Activated T-cell treated with anti-CD3 and anti-CD28 coated beads, Interleukin-2, amount 50 U/mL, for 72 hours (primary cell): Measurements from ENCODE around the gene FAM219A. TPM values are rescaled to one million over a fixed set of nuclear protein-coding genes. Genes with fewer than 3 reads are reported as not detected.

ENCODE experiments used
- ATAC-seq, 2 donors: fragments of 150-1000 bp; cut with Tn5 transposase; replicated peaks in 1 of 2; 2 replicates each; pipeline ENCODE4 v1.10.0; 2021; ENCODE audit warnings: moderate library complexity in 2 of 2, mild to moderate bottlenecking in 1 of 2
- DNase-seq, 2 donors: peaks; one replicate each; pipeline ENCODE4 v3.0.0; 2021 to 2022; ENCODE audit warnings: mixed read lengths in 1 of 2
- H3K27ac Mint-ChIP-seq: one replicate; pipeline ENCODE4 v1.8.0; 2022; ENCODE audit warnings: mild to moderate bottlenecking, moderate library complexity, mixed read lengths
- H3K27me3 Mint-ChIP-seq: one replicate; pipeline ENCODE4 v1.8.0; 2022; ENCODE audit warnings: low read depth, mixed read lengths
- H3K36me3 Mint-ChIP-seq, 2 donors: one replicate each; pipeline ENCODE4 v1.8.0; 2022; ENCODE audit warnings: mixed read lengths in 2 of 2, mild to moderate bottlenecking in 1 of 2; ENCODE audit not compliant: insufficient read depth in 2 of 2
- H3K4me1 Mint-ChIP-seq: one replicate; pipeline ENCODE4 v1.8.0; 2022; ENCODE audit warnings: low read depth, mixed read lengths
- H3K4me3 Mint-ChIP-seq, 2 donors: one replicate each; pipeline ENCODE4 v1.8.0; 2022; ENCODE audit warnings: mild to moderate bottlenecking in 2 of 2, mixed read lengths in 2 of 2, moderate library complexity in 2 of 2
- H3K9me3 Mint-ChIP-seq, 2 donors: one replicate each; pipeline ENCODE4 v1.8.0; 2022; ENCODE audit warnings: mixed read lengths in 2 of 2
- total RNA-seq, 2 donors: library from RNA; stranded (reverse); gene quantifications; one replicate each; pipeline ENCODE4 v1.2.3, GENCODE V29; 2022

FAM219A gene
- total RNA-seq, 2 donors from 2014 or later, result 15.2 to 18.1 TPM

GRCh38 chr9:34382054-34382453 lies 76.3 kb downstream of the FAM219A start:
- DNase-seq (no peak), ATAC-seq (no peak)
- Mint-ChIP-seq H3K9me3 (no peaks in the 10 kb centered on the region), H3K27me3 (no peaks in the 10 kb centered on the region), H3K4me3 (peak overlapping the region; percentile 82 to 92), H3K36me3 (no peaks in the 10 kb centered on the region), H3K27ac (no peak overlapping the region), H3K4me1 (peaks cover 40% of the 10 kb centered on the region)

- H3K9me3 Mint-ChIP-seq, result no peaks in the 10 kb centered on the region
- H3K36me3 Mint-ChIP-seq, result no peaks in the 10 kb centered on the region
- no peaks in the 10 kb centered on the region for H3K27me3 Mint-ChIP-seq
- H3K27ac Mint-ChIP-seq, result no peak overlapping the region
- peaks cover 41% of the 10 kb centered on the region for H3K4me1 Mint-ChIP-seq
- ATAC-seq, result no peak
- peak overlapping the region; percentile 82 to 92 for H3K4me3 Mint-ChIP-seq
- no peak for DNase-seq
Observed at GRCh38 chr9:34381323-34381722, 77.0 kb downstream of the FAM219A start.

GRCh38 chr9:34380511-34381315 lies 77.7 kb downstream of the FAM219A start:
- Mint-ChIP-seq H3K9me3 (no peaks in the 10 kb centered on the region), H3K27ac (no peak overlapping the region), H3K4me1 (peaks cover 47% of the 10 kb centered on the region), H3K36me3 (no peaks in the 10 kb centered on the region), H3K4me3 (peak overlapping the region; percentile 82 to 92), H3K27me3 (no peaks in the 10 kb centered on the region)
- ATAC-seq (peak; percentile 66), DNase-seq (peak; percentile 80 to 82)

- DNase-seq (peak in 1 of 2 donors; percentile 28), ATAC-seq (no peak)
- H3K27me3 Mint-ChIP-seq, result no peaks in the 10 kb centered on the region
- H3K4me1 Mint-ChIP-seq, result peaks cover 51% of the 10 kb centered on the region
- no peaks in the 10 kb centered on the region for H3K9me3 Mint-ChIP-seq
- no peak overlapping the region for H3K27ac Mint-ChIP-seq
- H3K4me3 Mint-ChIP-seq, result peak overlapping the region; percentile 82 to 92
- no peaks in the 10 kb centered on the region for H3K36me3 Mint-ChIP-seq
Observed at GRCh38 chr9:34380034-34380510, 78.3 kb downstream of the FAM219A start.

GRCh38 chr9:34379334-34380033 lies 78.9 kb downstream of the FAM219A start:
- no peaks in the 10 kb centered on the region for H3K27me3 Mint-ChIP-seq
- no peaks in the 10 kb centered on the region for H3K9me3 Mint-ChIP-seq
- peaks cover 51% of the 10 kb centered on the region for H3K4me1 Mint-ChIP-seq
- peak overlapping the region; percentile 82 to 92 for H3K4me3 Mint-ChIP-seq
- DNase-seq (peak; percentile 92 to 93), ATAC-seq (peak; percentile 31 to 45)
- H3K36me3 Mint-ChIP-seq, result no peaks in the 10 kb centered on the region
- H3K27ac Mint-ChIP-seq, result no peak overlapping the region

- peak overlapping the region in 1 of 2 donors; percentile 49 for H3K4me3 Mint-ChIP-seq
- no peaks in the 10 kb centered on the region for H3K36me3 Mint-ChIP-seq
- no peak for ATAC-seq
Observed at GRCh38 chr9:34378376-34379060, 79.9 kb downstream of the FAM219A start.

GRCh38 chr9:34377404-34377746 lies 81.0 kb downstream of the FAM219A start:
- Mint-ChIP-seq H3K27me3 (no peaks in the 10 kb centered on the region), H3K27ac (no peak overlapping the region), H3K4me1 (peaks cover 51% of the 10 kb centered on the region), H3K4me3 (peak overlapping the region; percentile 76 to 92), H3K36me3 (no peaks in the 10 kb centered on the region), H3K9me3 (no peaks in the 10 kb centered on the region)
- ATAC-seq, result no peak
- DNase-seq, result no peak

More at GRCh38 chr9:34378376-34379060, 79.9 kb downstream of the FAM219A start:
- Mint-ChIP-seq H3K27ac (no peak overlapping the region), H3K9me3 (no peaks in the 10 kb centered on the region), H3K27me3 (no peaks in the 10 kb centered on the region), H3K4me1 (peaks cover 51% of the 10 kb centered on the region)
- DNase-seq, result no peak

- peak; percentile 96 to 97 for DNase-seq
- ATAC-seq, result peak; percentile 82
- Mint-ChIP-seq H3K27me3 (no peaks in the 10 kb centered on the region), H3K4me1 (peaks cover 50% of the 10 kb centered on the region), H3K9me3 (no peaks in the 10 kb centered on the region), H3K27ac (no peak within 1 kb of the TSS), H3K36me3 (no peaks in the 10 kb centered on the region), H3K4me3 (peak within 1 kb of the TSS; percentile 76 to 92)
Observed at GRCh38 chr9:34376596-34377403, 81.6 kb downstream of the FAM219A start, which contains the start of gene MYORG. TSS of gene MYORG (minus strand) at chr9:34376898. CDS start at chr9:34372943, 3,955 bp downstream.

- H3K27me3 Mint-ChIP-seq, result no peaks in the 10 kb centered on the region
- no peak overlapping the region for H3K27ac Mint-ChIP-seq
- no peaks in the 10 kb centered on the region for H3K9me3 Mint-ChIP-seq
Observed at GRCh38 chr9:34375901-34376595, 82.3 kb downstream of the FAM219A start.

GRCh38 chr9:34374905-34375552 lies 83.3 kb downstream of the FAM219A start:
- DNase-seq (no peak), ATAC-seq (no peak)
- H3K9me3 Mint-ChIP-seq, result no peaks in the 10 kb centered on the region
- H3K36me3 Mint-ChIP-seq, result peaks cover 0 to 4% of the 10 kb centered on the region in 2 donors
- no peak overlapping the region for H3K27ac Mint-ChIP-seq
- peaks cover 33% of the 10 kb centered on the region for H3K4me1 Mint-ChIP-seq
- no peaks in the 10 kb centered on the region for H3K27me3 Mint-ChIP-seq
- peak overlapping the region; percentile 76 to 92 for H3K4me3 Mint-ChIP-seq

More at GRCh38 chr9:34375901-34376595, 82.3 kb downstream of the FAM219A start:
- Mint-ChIP-seq H3K4me1 (peaks cover 42% of the 10 kb centered on the region), H3K36me3 (peaks cover 0 to 3% of the 10 kb centered on the region in 2 donors), H3K4me3 (peak overlapping the region; percentile 76 to 92)
- ATAC-seq (peak; percentile 16 to 26), DNase-seq (peak; percentile 62 to 63)

- Mint-ChIP-seq H3K4me3 (no peak overlapping the region), H3K27ac (no peak overlapping the region)
- no peak for ATAC-seq
Observed at GRCh38 chr9:34374339-34374738, 84.0 kb downstream of the FAM219A start.

More at GRCh38 chr9:34374339-34374738, 84.0 kb downstream of the FAM219A start:
- Mint-ChIP-seq H3K36me3 (peaks cover 0 to 4% of the 10 kb centered on the region in 2 donors), H3K27me3 (no peaks in the 10 kb centered on the region), H3K4me1 (peaks cover 26% of the 10 kb centered on the region), H3K9me3 (no peaks in the 10 kb centered on the region)
- no peak for DNase-seq
